Astrocyte (in vitro differentiated cells and primary cell): ENCODE results near the gene MAP1A. TPM values are rescaled to one million over a fixed set of nuclear protein-coding genes. Genes with fewer than 3 reads are reported as not detected.

Source experiments
- DNase-seq: peaks from one replicate; pipeline ENCODE4 v3.0.0-alpha.2; 2010; ENCODE audit warnings: low read depth
- FAIRE-seq: peaks from 2 replicates; lab custom pipeline; 2011; peaks lifted over from hg19 to GRCh38; lab: Jason Lieb, UNC
- H2AFZ ChIP-seq: 2 replicates; pipeline ENCODE4 v1.6.0; 2012; ENCODE audit warnings: low read depth, low read length, inconsistent platforms
- H3K27ac ChIP-seq: 2 replicates; pipeline ENCODE4 v1.5.1; 2011; ENCODE audit warnings: low read depth, low read length, inconsistent platforms
- H3K27me3 ChIP-seq: 2 replicates; pipeline ENCODE4 v1.6.0; 2011; ENCODE audit warnings: low read length, inconsistent platforms; ENCODE audit not compliant: insufficient read depth
- H3K36me3 ChIP-seq: 2 replicates; pipeline ENCODE4 v1.5.1; 2011; ENCODE audit warnings: low read length, inconsistent platforms; ENCODE audit not compliant: insufficient read depth
- H3K4me1 ChIP-seq: 2 replicates; pipeline ENCODE4 v1.5.1; 2011; ENCODE audit warnings: low read length, inconsistent platforms; ENCODE audit not compliant: insufficient read depth
- H3K4me2 ChIP-seq: 2 replicates; pipeline ENCODE4 v1.6.0; 2012; ENCODE audit warnings: low read length, inconsistent platforms
- H3K4me3 ChIP-seq: 2 replicates; pipeline ENCODE4 v1.5.1; 2011; ENCODE audit warnings: low read depth, mild to moderate bottlenecking, low read length, inconsistent platforms; ENCODE audit not compliant: insufficient read depth
- H3K79me2 ChIP-seq: 2 replicates; pipeline ENCODE4 v1.6.0; 2012; ENCODE audit warnings: mild to moderate bottlenecking, low read length, inconsistent platforms; ENCODE audit not compliant: insufficient read depth
- H3K9ac ChIP-seq: 2 replicates; pipeline ENCODE4 v1.6.0; 2012; ENCODE audit warnings: mild to moderate bottlenecking, low read length, inconsistent platforms
- H3K9me3 ChIP-seq: 2 replicates; pipeline ENCODE4 v1.5.1; 2012; ENCODE audit warnings: low read depth, mild to moderate bottlenecking, low read length, inconsistent platforms; ENCODE audit not compliant: insufficient read depth
- H4K20me1 ChIP-seq: 2 replicates; pipeline ENCODE4 v1.6.0; 2012; ENCODE audit warnings: low read length, inconsistent platforms; ENCODE audit not compliant: insufficient read depth
- H3K27ac Mint-ChIP-seq: one replicate; pipeline ENCODE4 v1.8.0; 2021; ENCODE audit warnings: mild to moderate bottlenecking, mixed read lengths; ENCODE audit not compliant: unreplicated experiment
- H3K27me3 Mint-ChIP-seq: one replicate; pipeline ENCODE4 v1.8.0; 2021; ENCODE audit warnings: low read depth, mixed read lengths; ENCODE audit not compliant: unreplicated experiment
- H3K36me3 Mint-ChIP-seq: one replicate; pipeline ENCODE4 v1.8.0; 2021; ENCODE audit warnings: low read depth, mixed read lengths; ENCODE audit not compliant: unreplicated experiment
- H3K4me1 Mint-ChIP-seq: one replicate; pipeline ENCODE4 v1.8.0; 2021; ENCODE audit warnings: low read depth, mixed read lengths; ENCODE audit not compliant: unreplicated experiment
- H3K4me3 Mint-ChIP-seq: one replicate; pipeline ENCODE4 v1.8.0; 2021; ENCODE audit warnings: mild to moderate bottlenecking, moderate library complexity, mixed read lengths; ENCODE audit not compliant: unreplicated experiment
- H3K9me3 Mint-ChIP-seq: one replicate; pipeline ENCODE4 v1.8.0; 2021; ENCODE audit warnings: mild to moderate bottlenecking, mixed read lengths; ENCODE audit not compliant: unreplicated experiment
- EZH2 ChIP-seq: IDR thresholded peaks from 2 replicates; pipeline ENCODE4 v1.6.1; 2012; ENCODE audit warnings: mild to moderate bottlenecking, low read length, inconsistent platforms; ENCODE audit not compliant: insufficient read depth
- total RNA-seq: library from RNA; stranded (reverse); gene quantifications from 2 replicates; pipeline ENCODE4 v1.2.1, GENCODE V29; 2021
- TF ChIP-seq, protein P1 (sequence below): IDR thresholded peaks from 2 replicates; pipeline ENCODE4 v1.5.1; 2011; ENCODE audit warnings: low read depth, mild to moderate bottlenecking, inconsistent platforms, low read length, moderate library complexity; ENCODE audit not compliant: insufficient read depth

MAP1A gene
- total RNA-seq, 1 donor from 2014 or later: 142 TPM

DNA sequence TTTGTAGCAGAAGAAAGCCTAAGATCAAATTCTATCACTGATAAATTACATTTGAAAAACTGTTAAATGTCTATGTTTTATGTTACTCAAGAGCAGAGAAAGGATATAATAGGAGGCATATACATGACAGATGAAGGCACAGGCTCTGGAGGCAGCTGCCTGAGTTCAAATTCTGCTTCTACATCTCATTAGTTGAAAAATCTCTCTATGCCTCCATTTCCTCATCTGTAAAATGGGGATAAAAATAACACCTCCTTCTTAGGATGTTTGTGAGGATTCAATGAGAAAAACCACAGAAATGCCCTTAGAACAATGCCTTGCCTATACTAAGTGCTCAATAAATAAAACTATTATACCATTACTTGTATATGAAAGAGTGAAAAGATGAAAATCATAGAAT is 45.4 kb upstream of the MAP1A start:
- Mint-ChIP-seq H3K36me3 (peaks cover 28% of the 10 kb centered on the region), H3K27ac (no peak overlapping the region), H3K4me1 (no peaks in the 10 kb centered on the region), H3K9me3 (no peaks in the 10 kb centered on the region), H3K4me3 (no peak overlapping the region), H3K27me3 (no peaks in the 10 kb centered on the region)
- Histone ChIP-seq H3K4me3 (no peak overlapping the region), H3K27ac (no peak overlapping the region), H4K20me1 (peaks cover 7% of the 10 kb centered on the region), H3K79me2 (no peaks in the 10 kb centered on the region), H3K9ac (no peak overlapping the region), H3K4me2 (no peak overlapping the region), H3K9me3 (no peaks in the 10 kb centered on the region), H2AFZ (no peak overlapping the region), H3K36me3 (peaks cover 32% of the 10 kb centered on the region), H3K27me3 (no peaks in the 10 kb centered on the region), H3K4me1 (peaks cover 15% of the 10 kb centered on the region)
- no peak for DNase-seq
- FAIRE-seq: no peak
- TF ChIP-seq, protein P1, sequence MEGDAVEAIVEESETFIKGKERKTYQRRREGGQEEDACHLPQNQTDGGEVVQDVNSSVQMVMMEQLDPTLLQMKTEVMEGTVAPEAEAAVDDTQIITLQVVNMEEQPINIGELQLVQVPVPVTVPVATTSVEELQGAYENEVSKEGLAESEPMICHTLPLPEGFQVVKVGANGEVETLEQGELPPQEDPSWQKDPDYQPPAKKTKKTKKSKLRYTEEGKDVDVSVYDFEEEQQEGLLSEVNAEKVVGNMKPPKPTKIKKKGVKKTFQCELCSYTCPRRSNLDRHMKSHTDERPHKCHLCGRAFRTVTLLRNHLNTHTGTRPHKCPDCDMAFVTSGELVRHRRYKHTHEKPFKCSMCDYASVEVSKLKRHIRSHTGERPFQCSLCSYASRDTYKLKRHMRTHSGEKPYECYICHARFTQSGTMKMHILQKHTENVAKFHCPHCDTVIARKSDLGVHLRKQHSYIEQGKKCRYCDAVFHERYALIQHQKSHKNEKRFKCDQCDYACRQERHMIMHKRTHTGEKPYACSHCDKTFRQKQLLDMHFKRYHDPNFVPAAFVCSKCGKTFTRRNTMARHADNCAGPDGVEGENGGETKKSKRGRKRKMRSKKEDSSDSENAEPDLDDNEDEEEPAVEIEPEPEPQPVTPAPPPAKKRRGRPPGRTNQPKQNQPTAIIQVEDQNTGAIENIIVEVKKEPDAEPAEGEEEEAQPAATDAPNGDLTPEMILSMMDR: no peak
- no peak for TF ChIP-seq EZH2

DNA sequence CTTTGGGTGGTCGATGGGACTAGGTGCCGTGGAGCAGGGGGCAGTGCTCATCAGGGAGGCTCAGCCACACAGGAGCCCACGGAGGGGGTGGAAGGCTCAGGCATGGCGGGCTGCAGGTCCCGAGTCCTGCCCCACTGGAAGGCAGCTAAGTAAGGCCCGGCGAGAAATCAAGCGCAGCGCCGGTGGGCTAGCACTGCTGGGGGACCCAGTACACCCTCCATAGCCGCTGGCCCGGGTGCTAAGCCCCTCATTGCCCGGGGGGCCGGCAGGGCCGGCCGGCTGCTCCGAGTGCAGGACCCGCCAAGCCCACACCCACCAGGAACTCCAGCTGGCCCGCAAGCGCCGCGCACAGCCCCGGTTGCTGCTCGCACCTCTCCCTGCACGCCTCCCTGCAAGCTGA is 43.5 kb upstream of the MAP1A start:
- Histone ChIP-seq H3K4me2 (no peak overlapping the region), H3K4me3 (no peak overlapping the region), H3K27ac (no peak overlapping the region), H3K9me3 (no peaks in the 10 kb centered on the region), H3K79me2 (no peaks in the 10 kb centered on the region), H3K27me3 (no peaks in the 10 kb centered on the region), H4K20me1 (peaks cover 20% of the 10 kb centered on the region), H3K9ac (no peak overlapping the region), H2AFZ (no peak overlapping the region), H3K36me3 (peaks cover 45% of the 10 kb centered on the region), H3K4me1 (peaks cover 15% of the 10 kb centered on the region)
- TF ChIP-seq EZH2: no peak
- TF ChIP-seq, protein P1: no peak
- no peaks in the 10 kb centered on the region for H3K27me3 Mint-ChIP-seq
- H3K4me3 Mint-ChIP-seq: no peak overlapping the region
- H3K4me1 Mint-ChIP-seq: no peaks in the 10 kb centered on the region
- H3K36me3 Mint-ChIP-seq: peaks cover 28% of the 10 kb centered on the region
- no peaks in the 10 kb centered on the region for H3K9me3 Mint-ChIP-seq
- DNase-seq (no peak), FAIRE-seq (no peak)
- no peak overlapping the region for H3K27ac Mint-ChIP-seq

DNA sequence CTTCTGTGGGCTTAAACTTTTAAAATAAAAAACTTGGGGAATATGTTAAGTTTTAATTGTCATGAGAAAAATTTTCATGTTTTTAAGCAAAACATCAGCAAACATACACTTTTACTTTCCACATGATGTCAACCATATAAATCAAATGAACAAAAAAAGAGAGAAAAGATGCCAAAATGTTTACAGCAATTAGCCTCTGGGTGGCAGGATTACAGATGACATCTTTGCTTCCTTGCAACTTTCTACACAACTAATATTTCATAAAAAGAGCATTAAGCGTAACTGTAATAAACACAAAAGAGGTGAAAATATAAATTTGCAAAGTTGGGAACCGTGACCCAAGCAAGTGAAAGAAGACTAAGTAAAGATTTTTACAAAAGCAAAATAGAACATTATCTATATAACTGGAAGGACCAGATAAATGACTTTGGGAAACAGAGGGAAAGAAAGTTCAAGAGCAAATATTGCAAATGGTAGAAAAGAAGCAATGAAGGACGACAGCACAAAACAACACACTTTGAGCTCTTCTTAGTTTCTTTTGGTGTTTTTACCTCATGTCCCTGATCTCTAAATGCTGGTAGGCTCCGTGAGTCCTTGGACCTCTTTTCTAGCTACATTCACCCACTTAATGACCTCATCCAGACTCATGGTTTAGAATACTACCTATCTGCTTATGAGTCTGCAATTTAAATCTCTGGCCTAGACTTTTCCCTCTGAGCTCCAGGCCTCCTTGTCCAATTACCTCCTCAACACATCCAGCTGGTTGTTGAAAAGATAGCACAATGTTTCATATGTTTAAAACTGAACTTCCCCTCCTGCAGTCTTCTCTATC is 33.9 kb upstream of the MAP1A start:
- H3K36me3 Mint-ChIP-seq: peaks cover 15% of the 10 kb centered on the region
- Histone ChIP-seq H3K9ac (peak overlapping the region; percentile 1), H2AFZ (no peak overlapping the region), H3K4me1 (no peaks in the 10 kb centered on the region), H4K20me1 (peaks cover 48% of the 10 kb centered on the region), H3K79me2 (peaks cover 6% of the 10 kb centered on the region), H3K4me3 (no peak overlapping the region), H3K27ac (no peak overlapping the region), H3K9me3 (no peaks in the 10 kb centered on the region), H3K4me2 (no peak overlapping the region), H3K36me3 (peaks cover 27% of the 10 kb centered on the region), H3K27me3 (no peaks in the 10 kb centered on the region)
- no peaks in the 10 kb centered on the region for H3K27me3 Mint-ChIP-seq
- H3K4me3 Mint-ChIP-seq: no peak overlapping the region
- H3K4me1 Mint-ChIP-seq: peaks cover 8% of the 10 kb centered on the region
- DNase-seq: no peak
- no peak for TF ChIP-seq EZH2
- TF ChIP-seq, protein P1: peak; percentile 36
- FAIRE-seq: no peak
- H3K27ac Mint-ChIP-seq: no peak overlapping the region
- H3K9me3 Mint-ChIP-seq: no peaks in the 10 kb centered on the region
